Fibroblast of gingiva (primary cell): Measurements from ENCODE around the gene SRCAP.
A peak's percentile ranks its signal among the peaks of the same experiment; 100 is the strongest.
"Not testable (repeated sequence)": the region's sequence is repeated elsewhere in the genome, so short reads cannot be mapped to it uniquely, and the experiment has no call there.

ENCODE experiments used
- DNase-seq: peaks from one replicate; pipeline ENCODE4 v3.0.0-alpha.2; 2011; ENCODE audit warnings: low read depth

SRCAP gene

DNA sequence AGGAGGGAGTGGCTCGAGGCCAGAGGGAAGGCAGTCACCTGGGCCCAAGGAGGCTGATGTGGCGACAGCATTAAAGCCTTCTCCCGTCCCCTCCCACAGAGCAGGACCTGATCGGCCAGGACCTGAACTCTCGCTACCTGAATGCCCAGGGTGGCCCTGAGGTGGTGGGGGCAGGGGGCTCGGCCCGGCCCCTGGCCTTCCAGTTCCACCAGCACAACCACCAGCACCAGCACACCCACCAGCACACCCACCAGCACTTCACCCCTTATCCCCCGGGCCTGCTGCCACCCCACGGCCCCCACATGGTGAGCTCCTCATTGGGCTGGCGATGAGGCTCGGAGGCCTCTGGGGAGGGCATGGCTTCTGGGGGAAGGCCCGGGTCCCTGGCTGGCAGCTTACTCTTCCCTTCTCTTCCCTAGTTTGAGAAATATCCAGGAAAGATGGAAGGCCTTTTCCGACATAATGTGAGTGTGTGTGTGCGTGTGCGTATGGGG, 34.3 kb upstream of the SRCAP start:
- no peak for DNase-seq

DNA sequence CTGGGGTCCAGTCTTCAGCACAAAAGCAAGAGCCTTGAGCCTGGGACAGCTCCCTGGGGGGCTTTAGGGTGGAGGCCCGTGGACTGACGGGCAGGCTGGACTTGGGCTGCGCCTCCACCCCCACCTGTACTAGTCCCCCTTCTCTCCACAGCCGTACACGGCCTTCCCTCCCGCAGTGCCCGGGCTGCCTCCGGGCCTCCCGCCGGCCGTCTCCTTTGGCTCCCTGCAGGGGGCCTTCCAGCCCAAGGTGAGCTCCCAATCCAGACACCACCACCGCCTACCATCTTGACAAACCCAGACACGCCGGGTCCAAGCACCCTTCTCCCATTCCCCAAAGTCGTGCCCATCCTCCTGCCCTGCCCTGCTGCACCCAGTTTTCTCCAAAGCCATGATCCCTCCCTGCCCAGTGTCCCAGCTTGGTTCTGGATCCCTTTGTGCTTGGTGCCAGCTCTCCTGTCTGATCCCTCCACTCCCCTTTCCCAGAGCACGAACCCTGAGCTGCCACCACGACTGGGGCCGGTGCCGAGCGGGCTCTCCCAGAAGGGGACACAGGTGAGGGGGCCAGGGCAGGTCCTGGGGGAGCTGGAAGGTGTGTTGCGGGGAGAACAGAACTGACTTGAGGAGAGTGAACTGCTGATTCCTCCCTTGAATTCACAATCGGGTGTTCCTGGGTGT, 33.7 kb upstream of the SRCAP start:
- DNase-seq: no peak

GRCh38 chr16:30665830-30666190, 33.2 kb upstream of the SRCAP start:
- DNase-seq: no peak

DNA sequence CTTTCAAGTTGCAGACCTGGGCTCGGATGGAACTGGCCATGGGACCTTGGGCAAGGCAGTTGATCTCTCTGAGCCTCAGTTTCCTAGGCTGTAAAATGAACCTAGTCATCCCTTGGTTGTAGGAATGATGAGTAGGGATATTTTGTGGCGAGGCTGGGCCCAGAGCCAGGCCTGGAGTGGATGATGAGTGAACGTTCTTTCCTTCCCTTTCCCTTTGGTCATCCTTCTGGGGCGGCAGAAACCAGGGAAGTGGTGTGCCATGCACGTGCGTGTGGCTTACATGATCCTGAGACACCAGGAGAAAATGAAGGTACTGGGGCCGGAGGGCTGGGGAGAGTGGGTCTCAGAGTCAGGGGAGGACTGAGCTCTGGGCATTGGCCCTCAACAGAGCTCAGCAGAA, 32.3 kb upstream of the SRCAP start:
- no peak for DNase-seq

- DNase-seq: no peak
Measured at GRCh38 chr16:30667361-30667905, 31.5 kb upstream of the SRCAP start.

DNA sequence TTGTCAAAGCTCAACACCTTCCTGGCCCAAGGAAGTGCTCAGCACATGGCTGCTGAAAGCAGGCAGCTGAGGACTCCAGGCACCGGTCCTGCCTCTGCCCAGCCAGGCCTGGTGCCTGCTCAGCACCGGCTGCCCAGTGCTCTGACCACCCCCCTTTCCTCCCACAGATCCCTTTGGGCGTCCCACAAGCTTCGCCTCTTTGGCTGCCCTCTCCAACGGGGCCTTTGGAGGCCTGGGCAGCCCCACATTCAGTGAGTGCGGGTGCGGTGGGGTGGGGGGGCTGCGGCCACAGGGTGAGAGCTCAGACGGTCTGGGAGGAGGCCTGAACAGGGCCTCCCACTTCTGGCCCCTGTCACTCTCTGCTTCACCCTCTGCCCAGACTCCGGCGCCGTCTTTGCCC, 30.6 kb upstream of the SRCAP start:
- no peak for DNase-seq

- DNase-seq: no peak
Measured at GRCh38 chr16:30669026-30669902, 29.7 kb upstream of the SRCAP start.

DNA sequence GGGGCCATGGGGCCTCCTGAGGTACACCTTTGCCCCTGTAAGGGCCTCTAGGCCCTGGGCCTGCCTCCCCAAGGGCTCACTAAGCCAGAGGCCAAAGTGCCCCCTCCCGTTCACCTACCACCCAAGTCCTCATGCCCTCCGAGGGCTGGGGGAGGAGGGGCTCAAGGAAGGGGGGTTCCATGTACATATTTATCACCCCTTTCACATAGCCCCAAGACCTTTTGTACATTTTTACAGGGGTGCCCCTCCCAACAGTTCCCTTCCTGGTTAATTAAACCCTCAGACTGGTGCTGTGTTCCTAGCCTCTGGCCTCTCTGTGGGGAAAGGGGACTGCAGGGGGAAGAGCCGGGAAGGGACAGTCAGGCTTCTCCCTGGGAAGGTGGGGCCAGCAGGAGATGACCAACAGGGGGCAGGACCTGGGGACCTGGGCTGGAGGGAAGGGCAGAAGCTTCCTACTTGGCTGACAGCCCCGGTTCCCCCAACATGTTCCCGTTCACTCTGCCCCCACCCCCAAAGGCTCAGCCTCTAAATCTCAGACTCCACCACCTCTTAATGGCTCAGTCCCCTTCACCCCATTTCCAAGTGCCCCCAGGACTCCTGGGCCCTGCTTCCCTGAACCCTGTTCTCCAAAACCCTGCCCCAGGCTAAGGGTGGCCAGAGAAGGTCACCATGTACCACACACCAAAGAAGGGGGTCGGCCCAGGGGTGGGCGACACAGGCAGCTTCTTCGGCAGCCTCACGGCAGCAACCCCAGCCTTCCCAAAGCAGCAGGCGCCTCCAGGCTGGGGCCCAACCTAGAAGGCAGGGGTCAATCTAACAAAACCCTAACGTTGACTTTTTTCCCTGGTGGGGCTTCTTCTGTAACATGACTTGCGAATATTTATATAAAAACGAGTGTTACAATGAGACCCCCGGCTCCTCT, 28.8 kb upstream of the SRCAP start:
- no peak for DNase-seq

- no peak for DNase-seq
Measured at GRCh38 chr16:30675143-30675542, 23.8 kb upstream of the SRCAP start.

DNA sequence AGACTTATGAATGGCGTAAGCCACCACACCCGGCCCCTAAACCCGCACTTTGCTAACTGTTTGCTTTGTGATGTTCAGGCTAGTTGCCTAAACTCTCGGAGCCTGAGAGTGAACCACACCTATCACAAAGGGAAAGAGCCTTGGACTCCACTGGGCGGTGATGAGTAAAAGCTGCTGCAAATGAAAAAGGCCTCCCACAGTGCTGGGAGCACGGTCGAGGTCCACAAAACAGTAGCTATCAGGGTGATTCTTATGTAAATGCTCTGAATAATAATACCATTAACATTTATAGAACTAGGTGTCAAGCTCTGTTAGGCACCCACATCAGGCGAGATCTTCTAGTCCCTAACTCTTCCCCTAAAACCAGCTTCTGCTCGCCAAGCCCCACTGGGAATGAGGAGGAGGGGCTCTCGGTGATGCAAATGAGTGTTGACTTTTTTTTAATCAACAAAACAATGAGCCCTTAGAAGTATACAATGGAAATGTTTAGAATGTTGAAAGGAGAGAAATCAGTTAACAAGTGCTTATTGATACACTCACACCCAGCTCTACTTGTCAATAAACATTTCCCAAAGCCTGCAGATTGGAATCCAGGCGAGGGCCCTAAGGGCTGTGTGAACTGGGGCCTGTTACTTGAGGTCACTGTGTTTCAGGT, 20.9 kb upstream of the SRCAP start:
- no peak for DNase-seq

GRCh38 chr16:30678586-30678970, 20.4 kb upstream of the SRCAP start:
- no peak for DNase-seq

GRCh38 chr16:30680326-30680725, 18.6 kb upstream of the SRCAP start:
- no peak for DNase-seq

GRCh38 chr16:30688701-30689100, 10.3 kb upstream of the SRCAP start:
- DNase-seq: no peak

GRCh38 chr16:30691907-30692306, 7.1 kb upstream of the SRCAP start:
- DNase-seq: no peak

DNA sequence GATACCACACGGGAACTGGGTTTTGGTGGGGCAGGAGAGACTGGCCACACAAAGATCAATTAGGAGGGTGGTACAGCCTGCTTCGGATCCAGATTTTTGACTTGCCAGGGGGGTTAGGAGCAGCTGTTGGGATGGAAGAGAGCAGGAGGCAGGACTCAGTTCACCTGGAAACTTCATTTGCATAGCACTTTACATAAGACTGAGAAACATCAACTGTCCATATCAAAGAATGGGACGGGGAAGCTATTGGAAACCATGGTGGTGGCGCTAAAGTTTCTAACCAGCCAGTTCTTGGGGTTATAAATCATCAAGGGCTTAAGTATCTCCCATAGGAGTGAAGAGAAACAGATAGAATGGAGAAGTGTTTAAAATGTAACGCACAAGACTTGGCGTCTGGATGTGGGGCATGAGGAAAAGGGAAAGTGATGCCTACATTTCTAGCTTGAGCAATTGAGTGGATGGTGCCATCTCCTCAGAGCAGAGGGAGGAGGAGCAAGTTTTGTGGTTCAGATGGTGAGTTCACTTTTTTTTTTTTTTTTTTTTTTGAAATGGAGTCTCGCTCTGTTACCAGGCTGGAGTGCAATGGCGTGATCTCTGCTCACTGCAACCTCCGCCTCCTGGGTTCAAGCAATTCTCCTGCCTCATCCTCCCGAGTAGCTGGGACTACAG, 6.4 kb upstream of the SRCAP start:
- DNase-seq: peak; percentile 14

- DNase-seq: no peak
Measured at GRCh38 chr16:30694926-30695693, 3.9 kb upstream of the SRCAP start.

GRCh38 chr16:30696646-30697045, 2.3 kb upstream of the SRCAP start:
- DNase-seq: not testable (repeated sequence)

- DNase-seq: no peak
Measured at GRCh38 chr16:30697264-30698138, 1.5 kb upstream of the SRCAP start.

- DNase-seq: peak; percentile 97
Measured at GRCh38 chr16:30698139-30698815, 694 bp upstream of the SRCAP start.
